Activated naive CD8-positive, alpha-beta T cell (primary cell): ENCODE results near the gene EEF1AKMT3.

Experiments
- H3K27ac Mint-ChIP-seq: one replicate; pipeline ENCODE4 v1.8.0; 2021; ENCODE audit warnings: mixed read lengths
- H3K27me3 Mint-ChIP-seq: one replicate; pipeline ENCODE4 v1.8.0; 2021; ENCODE audit warnings: mixed read lengths
- H3K36me3 Mint-ChIP-seq: one replicate; pipeline ENCODE4 v1.8.0; 2021; ENCODE audit warnings: mixed read lengths
- H3K4me1 Mint-ChIP-seq: one replicate; pipeline ENCODE4 v1.8.0; 2021; ENCODE audit warnings: low read depth, mixed read lengths
- H3K4me3 Mint-ChIP-seq: one replicate; pipeline ENCODE4 v1.8.0; 2021; ENCODE audit warnings: mild to moderate bottlenecking, mixed read lengths
- H3K9me3 Mint-ChIP-seq: one replicate; pipeline ENCODE4 v1.8.0; 2021; ENCODE audit warnings: low read depth, mixed read lengths

The EEF1AKMT3 gene

DNA sequence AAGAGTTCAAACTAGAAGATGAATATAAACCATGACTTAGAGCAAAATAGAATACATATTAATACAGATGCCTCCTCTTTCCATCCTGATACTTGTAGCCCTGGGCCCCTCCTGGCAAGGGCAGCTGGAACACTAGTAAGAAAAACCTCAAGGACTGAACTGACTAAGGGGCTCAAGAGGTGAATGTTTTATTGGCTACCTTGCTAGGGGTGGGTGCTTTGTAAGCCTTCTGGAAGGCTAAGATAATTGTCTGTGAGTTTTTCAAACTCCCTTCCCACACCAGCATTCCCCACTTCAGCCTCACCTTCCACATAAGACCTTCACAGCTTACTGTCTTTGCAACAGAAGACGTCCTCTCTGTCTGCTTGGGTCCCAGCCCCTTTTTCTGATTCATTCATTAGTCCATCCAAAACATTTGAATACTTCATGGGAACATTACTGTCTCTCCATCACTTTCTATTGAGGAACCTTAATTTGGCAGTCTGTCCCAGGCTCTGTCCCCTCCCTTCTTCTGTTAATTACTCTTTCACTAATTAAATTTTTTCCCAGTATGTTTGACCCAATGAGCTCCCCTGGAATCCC, 18.6 kb upstream of the EEF1AKMT3 start:
- Mint-ChIP-seq H3K4me3 (peak overlapping the region; percentile 91), H3K4me1 (peaks cover 59% of the 10 kb centered on the region), H3K27ac (peak overlapping the region; percentile 67), H3K36me3 (peaks cover 13% of the 10 kb centered on the region), H3K9me3 (no peaks in the 10 kb centered on the region), H3K27me3 (no peaks in the 10 kb centered on the region)

DNA sequence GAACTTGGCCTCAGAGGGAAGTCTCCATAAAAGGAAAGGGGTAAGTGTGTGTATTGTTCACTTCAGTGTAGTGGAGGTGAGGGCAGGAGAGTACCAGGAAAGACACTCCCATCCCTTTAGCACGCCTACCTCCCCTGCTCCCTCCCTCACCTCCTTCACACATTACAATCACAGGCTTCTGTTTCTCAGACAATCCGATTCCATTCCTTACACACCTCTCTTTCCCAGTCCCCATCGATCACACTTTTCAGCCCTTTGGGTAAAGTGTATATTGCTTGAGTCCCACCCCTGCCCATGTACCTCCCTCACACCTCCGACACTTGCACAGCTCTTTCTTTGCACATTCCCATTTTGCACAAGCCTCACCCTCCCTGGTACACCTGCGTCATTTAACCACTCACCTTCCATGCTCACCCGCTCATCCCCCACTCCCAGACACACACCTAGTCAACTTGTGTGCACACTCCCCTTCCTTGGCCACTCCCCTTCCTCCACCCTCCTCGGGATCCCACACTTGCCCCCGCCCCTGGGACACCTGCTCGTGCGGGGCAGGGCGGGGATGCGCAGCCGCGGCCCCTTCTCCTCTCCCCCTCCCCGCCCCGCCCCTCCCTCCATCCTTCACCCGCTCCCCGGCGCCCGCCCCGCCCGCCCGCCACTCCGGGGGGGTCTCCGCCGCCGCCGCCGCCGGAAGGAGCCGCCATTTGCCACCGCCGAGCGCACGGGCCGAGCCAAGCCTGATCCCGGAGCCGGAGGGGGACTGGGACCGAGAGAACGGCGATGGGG, 17.8 kb upstream of the EEF1AKMT3 start, which contains the start of gene MARCHF9:
Gene MARCHF9 (plus strand): TSS at position 693 of the 783 bp plus-strand sequence. CDS start 426 bp downstream, outside the sequence.
- Mint-ChIP-seq H3K27me3 (no peaks in the 10 kb centered on the region), H3K9me3 (no peaks in the 10 kb centered on the region), H3K36me3 (peaks cover 13% of the 10 kb centered on the region), H3K4me1 (peaks cover 64% of the 10 kb centered on the region), H3K4me3 (peak within 1 kb of the TSS; percentile 91), H3K27ac (peak within 1 kb of the TSS; percentile 67)

DNA sequence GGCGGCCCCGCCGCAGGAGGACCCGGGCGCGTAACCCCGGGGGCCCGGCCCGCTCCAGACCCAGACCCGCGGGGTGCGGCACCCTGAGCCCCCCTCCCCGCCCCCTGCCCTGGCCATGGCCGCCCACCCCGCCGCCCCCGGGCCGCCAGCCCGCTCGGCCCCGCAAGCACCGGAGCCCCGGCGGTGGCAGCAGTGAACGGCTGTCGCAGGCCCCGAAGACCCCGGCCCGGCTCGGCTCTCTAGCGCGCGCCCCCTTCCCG, 17.3 kb upstream of the EEF1AKMT3 start:
- Mint-ChIP-seq H3K36me3 (peaks cover 12% of the 10 kb centered on the region), H3K4me3 (no peak overlapping the region), H3K27me3 (no peaks in the 10 kb centered on the region), H3K27ac (no peak overlapping the region), H3K9me3 (no peaks in the 10 kb centered on the region), H3K4me1 (peaks cover 68% of the 10 kb centered on the region)

DNA sequence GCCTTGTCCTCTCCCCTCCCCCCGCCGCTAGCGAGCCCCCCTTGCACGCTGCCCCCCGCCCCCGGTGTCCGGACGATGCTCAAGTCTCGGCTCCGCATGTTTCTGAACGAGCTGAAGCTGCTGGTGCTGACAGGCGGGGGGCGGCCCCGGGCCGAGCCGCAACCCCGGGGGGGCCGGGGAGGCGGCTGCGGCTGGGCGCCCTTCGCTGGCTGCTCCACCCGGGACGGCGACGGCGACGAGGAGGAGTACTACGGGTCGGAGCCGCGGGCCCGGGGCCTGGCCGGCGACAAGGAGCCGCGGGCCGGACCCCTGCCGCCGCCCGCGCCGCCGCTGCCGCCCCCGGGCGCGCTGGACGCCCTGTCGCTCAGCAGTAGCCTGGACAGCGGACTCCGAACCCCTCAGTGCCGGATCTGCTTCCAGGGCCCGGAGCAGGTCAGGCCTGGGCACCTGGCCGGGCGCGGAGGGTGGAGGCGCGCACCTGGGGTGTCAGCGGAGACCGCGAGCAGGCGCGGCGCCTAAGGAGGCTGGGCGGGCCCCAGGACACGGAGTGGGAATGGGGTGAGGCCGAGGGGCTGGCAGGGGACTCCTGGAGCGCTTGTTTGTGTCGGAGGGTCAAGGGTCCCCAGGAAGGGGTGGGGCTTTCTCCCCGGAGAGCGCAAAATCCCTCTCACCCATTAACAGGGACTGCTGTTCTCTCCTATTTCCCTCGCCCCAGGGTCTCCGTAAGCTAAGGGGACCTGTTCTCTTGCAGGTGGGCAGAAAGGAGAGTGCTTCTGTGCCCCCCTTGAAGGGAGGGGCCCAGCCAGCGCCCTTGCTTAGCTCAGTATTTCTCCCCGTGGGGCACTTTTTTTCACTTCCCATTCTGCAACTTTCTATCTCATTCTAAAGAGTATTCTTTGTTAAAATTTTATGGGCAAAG, 16.7 kb upstream of the EEF1AKMT3 start:
- H3K36me3 Mint-ChIP-seq, result peaks cover 9% of the 10 kb centered on the region
- no peaks in the 10 kb centered on the region for H3K27me3 Mint-ChIP-seq
- H3K4me3 Mint-ChIP-seq, result peak overlapping the region; percentile 91
- peak overlapping the region; percentile 68 for H3K27ac Mint-ChIP-seq
- no peaks in the 10 kb centered on the region for H3K9me3 Mint-ChIP-seq
- H3K4me1 Mint-ChIP-seq, result peaks cover 62% of the 10 kb centered on the region

DNA sequence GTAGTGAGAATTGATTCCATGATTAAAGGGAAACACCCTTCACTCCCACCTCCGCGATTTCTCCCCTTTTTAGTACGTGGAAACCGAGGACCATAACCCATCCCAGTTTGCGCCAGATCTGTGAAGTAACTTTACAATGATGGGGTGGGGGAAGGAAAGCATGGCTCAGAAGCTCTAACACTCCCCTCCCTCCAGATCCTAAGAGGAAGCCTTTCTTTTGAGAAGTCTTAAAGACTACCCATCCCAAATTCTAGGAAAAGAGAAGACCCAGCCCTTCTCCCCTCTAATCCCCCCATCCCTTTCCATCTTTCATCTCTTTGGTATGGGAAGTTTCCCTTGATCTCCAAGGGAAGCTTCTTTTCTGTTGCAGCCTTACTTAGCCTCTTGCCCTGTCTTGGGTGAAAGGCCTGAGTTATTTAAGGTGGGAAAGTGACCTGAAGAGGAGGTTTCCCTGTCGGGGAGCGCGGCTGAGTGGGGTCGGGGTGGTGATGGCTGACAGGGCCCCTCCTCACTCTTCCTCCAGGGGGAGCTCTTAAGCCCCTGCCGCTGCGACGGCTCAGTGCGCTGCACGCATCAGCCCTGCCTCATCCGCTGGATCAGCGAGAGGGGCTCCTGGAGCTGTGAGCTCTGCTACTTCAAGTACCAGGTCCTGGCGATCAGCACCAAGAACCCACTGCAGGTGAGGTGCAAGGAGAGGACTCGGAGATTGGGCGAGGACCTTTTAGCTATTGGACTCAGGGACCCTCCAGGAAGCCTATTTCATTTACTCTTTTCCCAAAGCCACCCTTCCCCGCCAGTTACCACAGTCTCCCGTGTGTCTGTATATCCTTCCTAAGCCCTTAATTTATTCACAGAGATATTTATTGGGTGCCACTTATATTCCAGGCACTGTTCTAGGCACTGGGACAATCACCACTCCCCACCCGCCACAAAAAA, 15.7 kb upstream of the EEF1AKMT3 start:
- no peaks in the 10 kb centered on the region for H3K27me3 Mint-ChIP-seq
- H3K27ac Mint-ChIP-seq, result peak overlapping the region; percentile 82
- peaks cover 53% of the 10 kb centered on the region for H3K4me1 Mint-ChIP-seq
- H3K9me3 Mint-ChIP-seq, result no peaks in the 10 kb centered on the region
- peaks cover 1% of the 10 kb centered on the region for H3K36me3 Mint-ChIP-seq
- H3K4me3 Mint-ChIP-seq, result peak overlapping the region; percentile 91

DNA sequence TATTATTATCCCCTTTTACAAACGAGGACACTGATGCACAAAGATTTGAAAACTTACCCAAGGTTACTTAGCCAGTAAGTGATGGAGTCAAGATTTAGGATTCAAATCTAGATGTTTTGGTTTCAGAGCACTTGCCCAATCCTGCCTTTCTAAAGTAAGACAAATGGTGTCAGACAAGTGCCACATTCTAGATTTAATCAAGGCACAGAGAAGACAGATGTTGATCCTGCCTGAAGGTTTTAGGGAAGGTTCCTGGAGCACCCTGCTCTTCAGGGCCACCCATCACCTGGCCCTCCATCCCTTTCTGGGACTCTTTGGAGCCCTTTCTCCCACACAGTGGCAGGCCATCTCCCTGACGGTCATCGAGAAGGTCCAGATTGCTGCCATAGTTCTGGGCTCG, 14.6 kb upstream of the EEF1AKMT3 start:
- no peaks in the 10 kb centered on the region for H3K9me3 Mint-ChIP-seq
- H3K27me3 Mint-ChIP-seq, result no peaks in the 10 kb centered on the region
- no peak overlapping the region for H3K27ac Mint-ChIP-seq
- no peak overlapping the region for H3K4me3 Mint-ChIP-seq
- H3K4me1 Mint-ChIP-seq, result peaks cover 45% of the 10 kb centered on the region
- no peaks in the 10 kb centered on the region for H3K36me3 Mint-ChIP-seq

DNA sequence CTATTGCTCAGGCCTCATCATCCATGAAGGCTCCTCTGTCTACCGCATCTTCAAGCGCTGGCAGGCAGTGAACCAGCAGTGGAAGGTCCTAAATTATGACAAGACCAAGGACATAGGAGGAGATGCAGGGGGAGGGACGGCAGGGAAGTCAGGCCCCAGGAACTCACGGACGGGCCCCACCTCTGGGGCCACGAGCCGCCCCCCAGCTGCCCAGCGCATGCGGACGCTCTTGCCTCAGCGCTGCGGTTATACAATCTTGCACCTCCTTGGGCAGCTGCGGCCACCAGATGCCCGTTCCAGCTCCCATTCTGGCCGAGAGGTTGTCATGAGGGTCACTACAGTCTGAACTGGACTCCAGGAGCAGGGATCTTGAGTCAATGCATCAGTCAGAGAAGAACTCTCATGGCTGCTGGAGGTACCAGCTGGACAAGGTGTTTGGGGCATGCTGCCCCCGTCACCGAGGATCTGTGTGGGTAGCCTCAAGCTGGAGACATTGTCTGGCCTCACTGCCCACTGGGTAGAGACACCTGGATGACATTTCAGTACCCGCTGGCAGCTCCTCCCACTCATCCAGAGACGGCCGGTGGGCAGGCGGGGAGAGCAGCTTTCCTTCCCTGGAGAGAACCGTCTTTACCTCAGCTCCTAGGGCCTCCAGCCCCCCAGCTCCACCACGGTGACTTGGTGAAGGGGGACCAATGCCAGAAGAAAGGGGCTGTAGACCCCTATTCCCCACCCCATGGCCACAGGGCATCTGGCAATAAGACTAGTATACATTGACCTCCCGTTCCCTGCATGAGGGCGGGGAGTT, 13.7 kb upstream of the EEF1AKMT3 start:
- Mint-ChIP-seq H3K36me3 (peaks cover 3% of the 10 kb centered on the region), H3K27me3 (no peaks in the 10 kb centered on the region), H3K4me1 (peaks cover 40% of the 10 kb centered on the region), H3K4me3 (no peak overlapping the region), H3K27ac (no peak overlapping the region), H3K9me3 (no peaks in the 10 kb centered on the region)

DNA sequence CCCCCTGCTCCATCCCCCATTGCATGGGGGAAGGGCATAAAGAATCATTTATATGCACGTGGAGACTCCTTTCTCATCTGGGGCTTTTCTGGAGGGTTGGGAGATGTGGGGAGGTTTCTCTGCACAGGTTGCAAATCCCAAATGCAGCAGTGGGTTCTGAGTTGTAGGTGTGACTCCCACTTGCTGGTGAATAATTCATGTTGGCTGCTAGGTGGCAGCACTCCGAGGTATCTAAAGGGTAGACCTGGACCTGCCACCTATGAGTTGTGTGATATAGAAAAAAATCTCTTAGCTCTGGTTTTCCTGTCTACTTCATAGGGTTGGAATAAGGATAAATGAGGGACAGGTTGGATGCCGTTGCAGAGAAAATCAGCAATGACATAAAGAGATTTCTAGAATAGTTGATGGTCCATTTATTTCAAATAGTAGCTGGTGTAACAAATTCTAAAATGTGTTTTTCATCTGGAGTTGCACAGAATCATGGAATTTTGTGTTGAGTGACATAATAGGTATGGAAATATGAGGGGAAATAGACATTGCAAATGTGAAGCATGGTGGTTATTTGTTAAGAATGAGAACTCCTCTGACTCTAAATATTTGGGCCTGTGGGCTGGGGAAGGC, 12.9 kb upstream of the EEF1AKMT3 start:
- no peaks in the 10 kb centered on the region for H3K27me3 Mint-ChIP-seq
- H3K9me3 Mint-ChIP-seq, result no peaks in the 10 kb centered on the region
- peaks cover 39% of the 10 kb centered on the region for H3K4me1 Mint-ChIP-seq
- no peak overlapping the region for H3K27ac Mint-ChIP-seq
- peaks cover 6% of the 10 kb centered on the region for H3K36me3 Mint-ChIP-seq
- no peak overlapping the region for H3K4me3 Mint-ChIP-seq

DNA sequence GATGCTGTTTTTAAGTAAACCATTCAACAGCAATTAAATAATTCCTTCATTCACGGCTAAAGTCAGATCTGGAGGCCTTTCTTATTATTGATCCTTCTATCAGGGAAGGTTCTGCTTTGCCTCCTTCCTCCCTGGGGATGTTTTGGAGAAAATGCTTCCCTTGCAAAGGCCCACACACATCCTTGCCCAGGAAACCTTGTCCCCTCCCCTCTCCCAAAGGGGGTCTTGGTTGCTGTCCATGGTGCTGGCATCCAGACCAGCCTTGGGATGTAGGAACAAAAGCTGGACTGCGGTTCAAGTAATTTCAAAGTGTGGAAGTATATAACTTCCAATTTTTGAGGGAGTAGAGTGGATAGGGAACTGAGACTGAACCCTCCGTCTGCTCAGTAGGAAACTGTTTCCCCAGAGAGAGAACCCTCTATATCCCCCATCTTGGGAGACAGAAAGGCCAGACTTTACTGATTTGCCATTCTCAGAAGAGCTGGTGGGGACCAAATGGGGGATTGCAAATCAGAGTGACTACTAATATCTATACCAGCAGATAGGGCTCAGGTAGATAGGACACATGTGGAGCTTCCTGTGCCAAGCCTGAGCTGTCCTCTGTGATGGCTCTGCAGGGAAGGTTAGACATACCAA, 11.9 kb upstream of the EEF1AKMT3 start:
- no peak overlapping the region for H3K4me3 Mint-ChIP-seq
- peaks cover 6% of the 10 kb centered on the region for H3K36me3 Mint-ChIP-seq
- H3K27ac Mint-ChIP-seq, result no peak overlapping the region
- peaks cover 42% of the 10 kb centered on the region for H3K4me1 Mint-ChIP-seq
- no peaks in the 10 kb centered on the region for H3K9me3 Mint-ChIP-seq
- no peaks in the 10 kb centered on the region for H3K27me3 Mint-ChIP-seq

DNA sequence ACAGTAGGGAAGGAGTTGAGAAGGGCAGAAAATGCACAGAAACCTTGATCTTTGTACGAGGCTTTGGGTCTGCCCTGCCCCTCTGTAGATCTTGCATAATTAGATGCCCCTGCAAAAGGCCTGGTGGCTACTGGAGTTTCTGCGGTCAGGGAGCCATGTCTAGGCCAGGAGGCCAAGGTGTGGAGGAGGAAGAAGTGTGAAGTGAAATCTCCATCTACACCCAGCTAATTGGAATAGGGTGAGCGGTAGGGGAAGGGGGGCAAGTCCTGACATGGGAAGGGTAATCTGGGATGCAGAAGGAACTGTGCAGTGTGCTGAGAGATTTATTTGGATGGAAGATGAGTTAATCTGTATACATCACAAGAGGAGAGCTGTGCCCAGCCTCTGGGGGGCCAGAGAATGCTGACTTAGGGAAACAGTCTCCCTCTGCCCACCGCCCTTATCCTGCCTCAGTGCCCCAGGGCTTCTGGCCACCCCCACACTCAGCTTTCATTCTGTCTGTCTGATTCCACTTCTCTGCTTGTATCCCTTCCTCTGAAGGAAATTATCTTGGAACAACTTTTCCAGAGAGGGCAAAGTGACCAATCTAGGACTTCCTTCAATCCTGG, 10.9 kb upstream of the EEF1AKMT3 start:
- peaks cover 6% of the 10 kb centered on the region for H3K36me3 Mint-ChIP-seq

DNA sequence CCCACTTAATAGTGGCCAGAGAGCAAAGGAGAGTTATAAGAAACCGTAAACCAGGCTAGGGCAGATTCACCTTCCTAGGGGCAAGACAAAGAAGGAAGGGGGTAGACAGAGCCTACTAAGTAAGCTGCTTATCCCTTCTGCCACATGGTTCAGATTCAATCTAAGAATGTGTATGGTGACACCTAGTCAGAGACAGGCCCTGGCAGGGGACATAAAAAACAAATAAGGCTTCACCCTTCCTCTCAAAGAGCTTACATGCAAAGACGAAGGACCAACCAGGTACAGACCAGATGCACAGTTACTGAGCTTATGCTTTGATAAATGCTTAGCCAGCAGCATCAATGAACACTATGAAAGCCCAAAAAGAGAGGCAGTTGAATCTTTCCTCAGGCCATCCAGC, 10.0 kb upstream of the EEF1AKMT3 start:
- Mint-ChIP-seq H3K27me3 (no peaks in the 10 kb centered on the region), H3K27ac (no peak overlapping the region), H3K36me3 (peaks cover 6% of the 10 kb centered on the region), H3K9me3 (no peaks in the 10 kb centered on the region), H3K4me1 (peaks cover 42% of the 10 kb centered on the region), H3K4me3 (peak overlapping the region; percentile 91)

More for the DNA sequence above, 10.9 kb upstream of the EEF1AKMT3 start:
- no peaks in the 10 kb centered on the region for H3K27me3 Mint-ChIP-seq
- peaks cover 43% of the 10 kb centered on the region for H3K4me1 Mint-ChIP-seq
- no peak overlapping the region for H3K27ac Mint-ChIP-seq
- H3K9me3 Mint-ChIP-seq, result no peaks in the 10 kb centered on the region
- H3K4me3 Mint-ChIP-seq, result no peak overlapping the region

DNA sequence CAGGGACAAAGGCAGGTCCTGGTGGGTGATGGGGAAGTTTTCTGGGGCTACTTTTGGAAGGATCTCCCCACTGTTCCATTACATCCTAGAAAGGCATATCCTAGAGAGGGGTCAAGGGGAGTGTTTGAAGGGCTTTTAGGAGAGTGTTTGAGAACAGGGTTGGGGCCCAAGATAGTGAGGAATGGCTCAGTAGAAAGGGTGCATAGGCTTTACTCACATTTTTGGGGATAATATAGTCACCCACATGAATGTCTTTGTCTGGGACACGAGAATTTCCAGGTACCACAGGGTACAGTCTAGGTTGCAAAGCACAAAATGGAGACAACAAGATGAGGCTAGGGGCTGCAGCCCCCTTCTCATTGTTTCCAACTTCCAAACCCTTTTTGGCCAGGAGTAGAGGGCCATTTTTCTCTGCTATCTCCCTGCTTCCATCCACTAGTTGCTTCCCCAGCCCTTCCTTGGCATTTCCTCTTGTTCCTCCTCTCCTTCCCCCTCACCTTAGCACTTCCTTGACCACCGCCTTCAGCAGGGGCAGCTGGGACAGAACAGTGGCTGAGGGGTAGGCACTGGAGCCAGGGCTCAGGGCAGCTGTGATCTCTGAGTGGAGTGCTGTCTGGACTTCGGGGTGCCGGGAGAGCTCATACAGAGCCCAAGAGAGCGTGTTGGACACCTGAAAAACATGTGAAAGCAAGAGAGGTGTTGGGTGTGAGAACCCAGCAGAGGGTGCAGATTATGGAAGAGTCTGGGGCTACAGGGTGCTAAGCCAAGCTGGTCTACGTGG, 8.3 kb upstream of the EEF1AKMT3 start:
- peak overlapping the region; percentile 87 for H3K27ac Mint-ChIP-seq
- no peaks in the 10 kb centered on the region for H3K9me3 Mint-ChIP-seq

More for the DNA sequence above, 8.3 kb upstream of the EEF1AKMT3 start:
- Mint-ChIP-seq H3K4me1 (peaks cover 38% of the 10 kb centered on the region), H3K4me3 (peak overlapping the region; percentile 91), H3K27me3 (no peaks in the 10 kb centered on the region), H3K36me3 (peaks cover 6% of the 10 kb centered on the region)
